HG03469 (cell line): ENCODE results near the gene VPS8.

Experiments used
- ATAC-seq: cut with Tn5 transposase; IDR thresholded peaks from one replicate; pipeline ENCODE4 v1.9.1; 2021; ENCODE audit warnings: mild to moderate bottlenecking, moderate library complexity, moderate number of reproducible peaks; ENCODE audit not compliant: unreplicated experiment

The VPS8 gene

DNA sequence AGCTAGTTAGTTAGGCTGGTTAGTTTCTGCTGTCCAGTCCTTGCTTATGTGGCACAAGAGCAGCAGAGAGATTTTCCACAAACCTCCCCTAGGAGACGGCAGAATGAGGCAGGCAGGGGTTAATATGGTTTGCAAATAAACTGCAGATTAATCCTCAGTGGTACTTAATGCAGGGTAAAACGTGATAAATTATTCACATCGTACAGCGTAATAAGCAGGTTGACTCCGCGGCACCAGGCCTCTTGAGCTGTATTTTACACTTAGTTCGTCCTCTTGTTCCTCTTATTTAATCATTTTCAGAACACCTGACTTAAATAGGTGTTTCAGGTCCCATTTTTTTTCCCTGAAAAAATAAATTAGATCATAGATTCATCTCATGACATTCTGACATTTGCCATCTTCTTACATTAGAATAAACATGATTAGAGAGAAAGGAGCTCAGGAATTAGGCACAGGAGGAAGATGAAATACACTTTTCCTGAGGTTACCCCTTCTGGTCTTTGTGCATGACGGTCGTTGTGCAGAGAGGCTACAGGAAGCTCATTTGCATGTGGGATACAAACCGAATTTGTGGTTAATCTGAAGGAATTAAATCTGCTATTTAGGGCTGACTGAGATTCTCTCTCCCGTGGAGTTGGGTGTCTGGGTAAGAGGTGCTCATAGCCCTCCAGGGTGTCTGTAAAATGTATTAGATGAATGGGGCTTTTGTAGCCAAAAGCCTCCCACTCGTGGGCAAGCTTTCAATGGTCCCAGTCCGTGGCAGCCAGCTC lies 27.1 kb upstream of the VPS8 start:
- ATAC-seq = no peak

DNA sequence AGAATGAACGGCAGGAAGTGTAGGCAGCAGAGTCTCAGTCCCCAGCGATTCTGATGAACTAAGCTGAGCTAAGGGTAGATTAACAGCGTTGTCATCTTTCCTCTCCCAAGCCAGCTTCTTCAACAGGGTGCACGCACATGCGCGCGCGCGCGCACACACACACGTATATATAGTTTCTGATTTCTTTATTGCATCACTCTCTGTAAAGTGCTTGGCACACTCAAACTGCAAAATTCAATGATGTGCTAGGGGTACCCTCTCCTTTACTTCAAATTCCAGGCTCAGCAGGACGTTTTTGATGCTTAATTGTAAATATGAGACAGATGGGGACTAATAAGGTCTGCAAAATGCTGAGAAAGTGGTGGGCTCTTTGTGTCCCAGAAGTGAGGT lies 26.1 kb upstream of the VPS8 start:
- no peak for ATAC-seq

DNA sequence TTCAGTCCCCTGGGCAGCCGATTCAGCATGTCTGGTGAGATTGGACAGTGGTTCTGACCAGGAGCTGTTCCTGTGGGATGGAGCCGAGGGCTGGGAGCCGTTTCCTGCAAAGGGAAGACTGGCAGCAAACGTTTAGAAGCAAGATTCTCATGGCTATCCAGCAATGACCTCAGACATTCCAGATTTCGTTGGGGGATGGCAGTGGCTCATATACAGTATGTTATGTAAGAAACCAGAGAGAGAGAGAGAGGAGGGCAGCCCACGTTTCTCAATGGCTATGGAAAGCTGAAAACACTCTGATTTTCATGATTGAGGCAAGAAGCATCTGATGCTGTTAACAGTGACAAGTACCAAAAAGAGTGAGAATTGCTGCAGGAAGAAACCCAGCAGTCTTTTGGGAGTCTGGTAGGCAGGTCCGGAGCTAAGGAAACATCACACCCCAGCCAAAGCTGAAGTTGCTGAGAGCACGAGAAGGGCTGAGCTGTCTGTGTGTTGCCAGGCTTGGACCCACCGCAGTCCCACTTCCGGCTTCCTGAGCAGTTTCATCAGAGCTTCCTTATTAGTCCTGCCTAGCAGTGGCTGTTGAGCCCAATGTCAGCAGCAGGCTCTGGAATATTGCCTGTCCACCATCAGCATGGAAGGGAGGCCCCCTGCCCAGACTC lies 25.6 kb upstream of the VPS8 start:
- no peak for ATAC-seq

GRCh38 chr3:184788751-184789150 lies 23.2 kb upstream of the VPS8 start:
- no peak for ATAC-seq

DNA sequence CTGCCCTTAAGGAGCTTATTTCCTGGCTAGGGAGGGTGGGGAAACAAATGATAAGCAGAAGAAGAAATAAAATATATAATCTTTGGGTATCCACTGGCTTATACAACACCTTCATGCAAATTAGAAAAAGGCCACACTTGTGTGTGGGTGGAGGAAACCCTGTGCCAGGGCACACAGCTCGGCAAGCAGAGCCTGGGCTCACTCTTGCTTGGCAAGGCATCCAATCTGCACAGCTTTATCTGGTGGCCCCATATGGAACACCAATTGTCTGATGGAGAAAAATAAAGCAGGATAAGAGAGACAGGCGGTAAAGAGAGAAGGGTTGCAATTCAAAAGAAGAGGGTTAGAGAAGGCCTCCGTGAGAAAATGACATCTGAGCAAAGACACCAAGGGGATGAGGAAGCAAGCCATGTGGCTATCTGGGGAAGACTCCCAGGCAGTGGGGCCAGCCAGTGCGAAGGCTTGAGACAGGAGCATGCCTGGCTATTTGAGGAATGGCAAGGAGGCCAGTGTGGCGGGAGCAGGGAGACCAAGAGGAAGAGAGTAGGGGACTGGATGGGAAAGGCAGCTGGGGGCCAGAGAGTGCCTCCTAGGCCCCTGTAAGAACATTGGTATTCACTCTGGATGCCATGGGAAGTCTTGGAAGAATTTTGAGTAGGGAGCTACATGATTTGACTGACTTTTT lies 22.5 kb upstream of the VPS8 start:
- ATAC-seq = no peak

- ATAC-seq = no peak
These were observed 20.8 kb upstream of the VPS8 start for GRCh38 chr3:184791171-184791570.

GRCh38 chr3:184795522-184796190 lies 16.3 kb upstream of the VPS8 start:
- no peak for ATAC-seq

GRCh38 chr3:184796551-184796950 lies 15.4 kb upstream of the VPS8 start:
- no peak for ATAC-seq

DNA sequence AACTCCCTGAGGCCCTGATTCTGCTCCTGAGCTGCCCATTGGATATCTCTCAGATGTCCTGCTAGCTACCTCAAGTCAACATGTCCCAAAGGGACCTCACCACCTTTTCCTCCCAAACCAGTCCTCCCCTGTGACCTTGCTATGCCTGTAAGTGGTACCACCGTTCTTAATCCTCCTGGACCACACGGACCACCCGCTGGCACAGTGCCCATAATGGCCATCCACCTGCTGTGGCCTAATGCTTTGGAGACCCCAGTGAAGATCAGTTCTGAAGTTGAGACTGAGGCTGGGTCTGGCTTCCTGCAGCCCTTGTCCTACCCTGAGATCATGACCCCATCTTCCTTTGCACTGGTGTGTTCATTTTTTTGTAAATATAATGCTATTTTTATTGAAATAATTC lies 15.0 kb upstream of the VPS8 start:
- ATAC-seq = no peak

- no peak for ATAC-seq
These were observed 13.8 kb upstream of the VPS8 start for GRCh38 chr3:184798120-184798519.

DNA sequence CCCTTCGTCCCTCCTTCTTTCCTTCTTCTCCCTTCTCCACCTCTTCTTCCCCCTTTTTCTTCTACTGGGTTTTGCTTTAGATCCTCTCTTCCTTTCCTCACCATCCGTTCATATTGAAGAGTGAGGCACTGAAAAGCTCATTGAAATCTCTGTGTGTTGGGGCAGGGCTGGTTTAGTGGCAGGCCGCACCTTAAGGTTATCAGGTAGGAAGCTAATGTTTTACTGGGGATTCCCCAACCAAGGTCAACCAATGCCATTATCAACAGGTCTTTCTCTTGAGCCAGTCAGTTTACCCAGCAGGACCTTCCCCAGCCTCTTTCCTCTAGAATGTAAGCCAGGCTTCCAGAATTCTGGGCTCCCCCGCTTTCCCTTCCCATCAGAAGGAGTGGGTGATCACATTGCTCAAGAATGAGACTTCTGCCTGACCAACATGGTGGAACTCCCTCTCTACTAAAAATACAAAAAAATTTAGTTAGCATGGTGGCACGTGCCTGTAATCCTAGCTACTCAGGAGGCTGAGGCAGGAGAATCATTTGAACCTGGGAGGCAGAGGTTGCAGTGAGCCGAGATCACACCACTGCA lies 11.5 kb upstream of the VPS8 start:
- ATAC-seq = no peak

DNA sequence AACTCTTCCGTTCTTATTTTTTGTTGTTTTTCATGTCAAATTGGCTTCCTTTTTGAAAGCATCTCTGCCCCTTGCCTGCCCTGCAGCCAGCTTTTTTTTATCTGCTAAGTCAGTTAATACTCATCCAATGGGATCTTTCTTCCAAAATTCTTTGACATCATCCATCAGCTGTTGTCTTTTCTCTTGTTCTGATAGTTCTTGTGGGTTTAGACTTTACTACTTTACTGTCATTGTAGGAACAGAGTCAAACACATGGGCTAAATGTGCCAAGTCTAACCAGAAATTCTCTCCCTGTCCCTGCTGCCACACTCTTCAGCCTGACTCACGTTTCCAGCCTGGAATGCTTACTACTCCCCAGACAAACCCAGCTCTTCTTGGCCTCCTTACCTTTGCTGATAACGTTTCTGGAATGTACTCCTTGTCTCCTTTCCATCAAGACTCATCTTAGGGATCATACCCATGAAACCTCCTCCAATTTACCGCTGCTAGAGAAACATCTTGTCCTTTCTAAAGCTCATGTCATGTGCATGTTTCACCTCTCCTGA lies 10.7 kb upstream of the VPS8 start:
- no peak for ATAC-seq

DNA sequence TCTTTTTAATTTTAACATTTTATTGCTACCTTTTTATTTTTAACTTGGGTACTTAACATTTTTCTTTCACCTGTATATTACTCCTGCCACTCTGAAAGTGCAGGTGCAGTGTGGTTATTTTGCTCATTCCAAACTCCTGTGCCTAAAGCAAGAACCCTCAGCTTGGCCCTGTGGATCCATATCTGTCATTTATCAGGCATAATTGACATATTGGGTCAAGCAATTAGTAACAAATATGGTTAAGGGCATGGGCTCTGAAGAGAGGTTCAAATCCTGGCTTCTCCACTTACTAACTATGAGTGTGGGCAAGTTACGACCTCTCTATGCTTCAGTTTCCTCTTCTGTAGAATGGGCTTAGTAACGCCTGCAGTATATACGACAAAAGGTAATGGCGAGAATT lies 9.8 kb upstream of the VPS8 start:
- no peak for ATAC-seq

DNA sequence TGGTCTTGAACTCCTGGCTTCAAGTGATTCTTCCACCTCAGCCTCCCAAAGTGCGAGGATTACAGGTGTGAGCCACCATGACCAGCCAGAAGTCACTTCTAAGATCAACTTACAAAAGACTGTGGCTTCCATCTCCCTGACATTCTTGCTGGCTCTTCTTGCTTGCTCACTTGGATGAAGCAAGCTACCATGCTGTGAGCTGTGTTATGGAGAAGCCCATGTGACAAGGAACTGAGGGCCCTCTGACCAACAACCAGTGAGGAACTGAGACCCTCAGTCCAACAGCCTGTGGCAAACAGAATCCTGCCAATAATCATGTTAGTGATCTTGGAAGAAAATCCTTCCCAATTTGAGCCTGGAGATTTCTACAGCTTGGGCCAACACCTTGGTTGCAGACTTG lies 7.2 kb upstream of the VPS8 start:
- no peak for ATAC-seq

DNA sequence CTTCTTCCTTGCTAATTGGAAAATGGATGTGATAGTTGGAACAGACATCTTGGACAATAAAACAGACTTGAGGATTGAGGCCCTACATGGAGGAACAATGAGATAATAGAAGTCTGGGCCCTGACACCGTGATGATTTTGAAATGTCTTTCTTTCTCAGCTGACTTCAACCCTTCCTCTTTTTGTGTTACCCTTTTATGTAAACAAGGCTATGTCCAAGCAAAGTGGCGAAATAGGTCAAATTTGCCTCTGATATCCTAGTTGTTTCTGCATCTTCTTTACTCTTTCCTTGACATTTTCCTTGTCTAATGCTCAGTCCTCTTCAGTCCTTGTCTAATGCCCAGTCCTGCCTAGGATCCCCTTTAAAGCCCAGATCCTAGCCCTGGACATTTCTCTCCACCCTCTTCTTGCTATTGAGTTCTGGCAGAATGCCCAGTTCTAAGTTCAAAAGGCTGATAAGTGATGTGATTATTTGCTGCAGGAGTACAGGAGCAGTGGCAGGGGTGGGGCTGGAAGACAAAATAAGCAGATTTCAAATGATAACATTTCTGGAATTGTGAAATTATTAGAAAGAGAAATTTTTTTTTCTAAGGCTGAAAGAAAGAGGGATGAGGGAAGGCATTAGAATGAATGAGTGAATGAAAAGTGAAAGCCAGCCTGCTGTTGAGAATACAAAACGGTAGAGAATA lies 6.5 kb upstream of the VPS8 start:
- ATAC-seq = no peak

DNA sequence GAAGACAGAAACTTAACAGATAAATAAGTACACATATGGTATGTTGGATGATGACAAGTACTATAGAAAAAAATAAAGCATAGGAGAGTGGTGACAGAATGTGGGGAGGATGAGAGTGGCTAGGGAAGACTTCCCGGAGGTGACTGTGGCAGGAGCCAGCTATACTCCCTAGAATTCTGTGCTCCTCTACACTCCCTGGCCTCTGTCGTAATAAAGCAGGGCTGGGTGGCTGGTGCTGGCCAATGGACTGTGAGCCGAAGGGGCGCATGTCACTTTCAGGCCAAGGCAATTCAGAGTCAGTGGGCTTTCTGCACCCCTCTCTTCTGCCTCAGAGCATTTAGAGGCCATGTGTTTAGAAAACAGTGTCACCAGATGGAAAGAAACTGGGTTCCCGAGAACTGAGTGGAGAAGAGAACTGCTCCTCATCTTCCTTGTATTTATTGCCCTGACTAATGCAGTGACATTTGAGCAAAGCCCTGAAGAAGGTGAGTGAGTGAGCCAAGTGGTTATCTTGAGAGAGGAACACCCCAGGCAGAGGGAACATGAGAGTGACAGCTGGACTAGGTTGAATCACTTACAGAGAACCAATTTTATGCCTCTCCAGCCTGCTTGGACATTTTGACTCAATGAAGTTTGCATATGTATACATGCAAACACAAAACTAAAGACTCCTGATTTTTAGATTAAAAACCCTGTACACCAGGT lies 5.2 kb upstream of the VPS8 start:
- no peak for ATAC-seq

DNA sequence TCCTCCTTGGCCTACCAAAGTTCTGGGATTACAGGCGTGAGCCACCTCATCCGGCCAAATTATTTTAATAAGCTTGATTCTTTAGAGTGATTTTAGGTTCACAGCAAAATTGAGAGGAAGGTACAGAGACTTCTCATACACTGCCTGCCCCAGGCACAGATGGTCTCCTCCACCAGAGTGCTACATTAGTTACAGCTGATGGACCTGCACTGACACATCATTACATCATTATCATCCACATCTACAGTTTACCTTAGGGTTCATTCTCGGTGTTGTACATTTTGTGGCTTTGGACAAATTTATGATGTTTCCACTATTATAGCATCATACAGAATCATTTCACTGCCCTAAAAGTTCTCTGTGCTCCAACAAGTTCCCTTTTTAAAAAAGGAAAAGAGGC lies 4.4 kb upstream of the VPS8 start:
- ATAC-seq = no peak

DNA sequence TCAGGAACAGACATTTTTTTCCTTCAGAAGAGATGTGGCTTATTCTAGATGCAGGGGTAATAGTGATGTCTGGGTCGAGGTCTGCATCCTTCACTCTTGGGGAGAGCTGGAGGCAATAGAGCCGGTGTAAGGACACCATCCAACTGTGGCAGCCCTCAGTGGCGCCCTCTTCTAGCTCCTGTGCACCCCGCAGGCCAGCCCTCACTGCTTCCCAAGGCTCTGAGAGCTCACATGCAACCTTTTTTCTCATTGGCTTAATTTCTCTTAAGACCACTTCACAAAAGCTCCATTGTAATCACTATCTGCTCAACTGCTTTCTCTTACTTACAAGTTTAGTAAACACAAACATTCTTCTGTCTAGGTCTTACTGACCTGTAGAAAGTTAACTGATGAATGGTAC lies 3.9 kb upstream of the VPS8 start:
- ATAC-seq = no peak

DNA sequence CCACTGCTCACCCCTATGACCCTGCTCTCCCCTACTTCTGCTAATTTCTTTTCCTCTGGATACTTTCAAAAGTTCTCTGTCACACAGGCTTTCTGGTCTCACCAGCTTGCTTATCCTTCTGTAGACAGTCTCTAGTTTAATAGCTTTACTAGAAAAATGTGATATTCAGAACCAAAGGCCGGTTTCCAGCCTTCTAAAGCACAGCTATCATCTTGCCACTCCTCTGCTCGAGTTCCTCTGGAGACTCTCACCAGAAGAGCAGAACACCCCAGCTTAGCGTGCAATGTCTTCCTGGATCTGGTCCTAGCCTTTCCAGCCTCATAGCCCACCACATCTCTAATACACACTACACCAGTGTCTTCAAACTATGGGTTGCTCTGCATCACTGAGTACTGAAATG lies 1.8 kb upstream of the VPS8 start:
- no peak for ATAC-seq

GRCh38 chr3:184811034-184811433 lies 932 bp upstream of the VPS8 start:
- ATAC-seq = no peak
